22Rv1 (cell line): ENCODE results near the gene TXNDC11.

Experiments used
- H3K27ac ChIP-seq: fragments of 450-650 bp; 2 replicates; pipeline ENCODE4 v1.5.1; 2017
- CTCF ChIP-seq: fragments of 450-650 bp; IDR thresholded peaks from 2 replicates; pipeline ENCODE4 v1.5.1; 2017; ENCODE audit warnings: mild to moderate bottlenecking
- ZFX ChIP-seq: fragments of 450-650 bp; IDR thresholded peaks from 2 replicates; pipeline ENCODE4 v1.6.1; 2017; ENCODE audit warnings: antibody characterized with exemption, borderline replicate concordance

Gene TXNDC11

GRCh38 chr16:11781773-11782172, 39.1 kb upstream of the TXNDC11 start:
- TF ChIP-seq CTCF (no peak), ZFX (no peak)
- 0 out of 2 replicates have a peak overlapping the region, but pooled peaks have one; percentile 41 for H3K27ac ChIP-seq

GRCh38 chr16:11780991-11781680, 38.5 kb upstream of the TXNDC11 start:
- TF ChIP-seq CTCF (no peak), ZFX (no peak)
- no peak overlapping the region for H3K27ac ChIP-seq

- no peak overlapping the region for H3K27ac ChIP-seq
- TF ChIP-seq CTCF = no peak
- no peak for TF ChIP-seq ZFX
Measured at GRCh38 chr16:11779074-11779473, 36.4 kb upstream of the TXNDC11 start.

GRCh38 chr16:11774065-11774626, 31.5 kb upstream of the TXNDC11 start:
- TF ChIP-seq CTCF (no peak), ZFX (no peak)

GRCh38 chr16:11768849-11769248, 26.2 kb upstream of the TXNDC11 start:
- no peak overlapping the region for H3K27ac ChIP-seq
- TF ChIP-seq CTCF (no peak), ZFX (no peak)

More at GRCh38 chr16:11774065-11774626, 31.5 kb upstream of the TXNDC11 start:
- H3K27ac ChIP-seq = no peak overlapping the region

- TF ChIP-seq CTCF (no peak), ZFX (no peak)
- no peak overlapping the region for H3K27ac ChIP-seq
Measured at GRCh38 chr16:11762431-11762830, 19.8 kb upstream of the TXNDC11 start.

GRCh38 chr16:11759997-11760396, 17.3 kb upstream of the TXNDC11 start:
- TF ChIP-seq CTCF (no peak), ZFX (no peak)
- no peak overlapping the region for H3K27ac ChIP-seq
